Activated T-helper 1 cell treated with anti-CD3 and anti-CD28 coated beads, Interleukin-2, amount 50 U/mL, for 16 hours (primary cell): ENCODE measurements around the gene RALB.
"Not testable (repeated sequence)": the region's sequence is repeated elsewhere in the genome, so short reads cannot be mapped to it uniquely, and the experiment has no call there.

ENCODE experiments used
- DNase-seq, 2 donors: peaks; one replicate each; pipeline ENCODE4 v3.0.0-alpha.2; 2020; ENCODE audit warnings: low read depth in 1 of 2, low spot score in 1 of 2

The RALB gene

GRCh38 chr2:120224735-120225548 lies 27.7 kb upstream of the RALB start:
- no peak for DNase-seq

DNA sequence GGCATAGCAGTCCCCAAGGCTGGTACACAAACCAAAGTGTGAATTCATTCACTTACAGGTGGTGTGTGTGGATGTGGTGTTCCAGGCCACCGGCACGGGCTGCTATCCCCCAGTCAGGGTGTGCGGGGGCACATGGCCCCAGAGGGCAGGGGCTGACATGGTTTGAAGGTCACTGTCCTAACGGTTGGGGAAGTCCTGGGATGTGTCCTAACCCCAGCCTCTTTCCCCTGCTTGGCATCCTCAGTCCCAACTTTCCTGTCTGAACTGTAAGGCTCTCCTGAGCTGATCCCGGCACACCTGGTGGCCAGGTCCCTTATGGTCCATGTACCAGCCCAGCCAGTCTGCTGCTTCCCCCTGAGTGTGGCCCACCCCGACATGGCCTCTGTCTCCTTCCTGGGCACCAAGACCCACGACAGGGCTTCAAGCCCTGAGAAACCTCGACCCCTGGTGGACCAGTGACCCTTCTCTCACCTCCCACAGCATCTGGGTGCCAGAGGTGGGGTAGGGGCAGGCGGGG lies 27.0 kb upstream of the RALB start:
- DNase-seq, result no peak

- DNase-seq, result no peak
Measured at GRCh38 chr2:120226316-120226715, 26.3 kb upstream of the RALB start.

GRCh38 chr2:120227111-120227991 lies 25.3 kb upstream of the RALB start:
- no peak for DNase-seq

DNA sequence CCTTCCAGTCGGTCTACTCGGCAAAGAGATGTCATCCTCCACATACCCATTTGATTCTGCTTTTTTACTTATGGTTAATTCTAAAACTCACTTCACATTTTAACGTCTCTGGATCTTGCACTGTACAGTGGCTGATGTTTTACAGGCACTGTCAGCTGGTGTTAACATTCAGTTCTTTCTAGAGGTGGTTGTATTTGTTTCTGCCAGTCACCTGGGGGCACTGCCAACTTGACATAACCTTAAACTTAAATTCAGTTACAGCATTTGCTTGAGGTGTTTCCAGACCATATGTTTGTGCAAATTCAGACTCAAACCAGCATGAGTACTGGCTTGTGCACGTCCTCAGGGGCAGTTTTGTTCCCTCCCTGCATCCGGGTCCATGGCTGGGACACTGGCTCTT lies 24.1 kb upstream of the RALB start:
- DNase-seq, result no peak

DNA sequence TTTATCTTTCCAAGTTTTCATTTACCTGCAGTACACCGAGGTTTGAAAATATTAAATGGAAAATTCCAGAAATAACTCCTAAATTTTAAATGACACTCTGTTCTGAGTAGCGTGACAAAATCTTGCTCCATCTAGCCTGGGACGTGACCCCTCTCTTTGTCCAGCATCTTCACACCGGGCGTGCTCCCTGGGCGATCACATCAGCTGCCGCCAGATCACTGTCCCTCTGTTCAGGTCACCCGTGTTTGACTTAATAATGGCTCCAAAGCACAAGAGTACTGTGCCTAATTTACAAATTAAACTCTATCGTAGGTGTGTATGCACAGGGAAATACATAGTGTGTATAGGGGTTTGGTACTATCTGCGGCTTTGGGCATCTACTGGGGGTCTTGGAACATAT lies 23.3 kb upstream of the RALB start:
- no peak for DNase-seq

DNA sequence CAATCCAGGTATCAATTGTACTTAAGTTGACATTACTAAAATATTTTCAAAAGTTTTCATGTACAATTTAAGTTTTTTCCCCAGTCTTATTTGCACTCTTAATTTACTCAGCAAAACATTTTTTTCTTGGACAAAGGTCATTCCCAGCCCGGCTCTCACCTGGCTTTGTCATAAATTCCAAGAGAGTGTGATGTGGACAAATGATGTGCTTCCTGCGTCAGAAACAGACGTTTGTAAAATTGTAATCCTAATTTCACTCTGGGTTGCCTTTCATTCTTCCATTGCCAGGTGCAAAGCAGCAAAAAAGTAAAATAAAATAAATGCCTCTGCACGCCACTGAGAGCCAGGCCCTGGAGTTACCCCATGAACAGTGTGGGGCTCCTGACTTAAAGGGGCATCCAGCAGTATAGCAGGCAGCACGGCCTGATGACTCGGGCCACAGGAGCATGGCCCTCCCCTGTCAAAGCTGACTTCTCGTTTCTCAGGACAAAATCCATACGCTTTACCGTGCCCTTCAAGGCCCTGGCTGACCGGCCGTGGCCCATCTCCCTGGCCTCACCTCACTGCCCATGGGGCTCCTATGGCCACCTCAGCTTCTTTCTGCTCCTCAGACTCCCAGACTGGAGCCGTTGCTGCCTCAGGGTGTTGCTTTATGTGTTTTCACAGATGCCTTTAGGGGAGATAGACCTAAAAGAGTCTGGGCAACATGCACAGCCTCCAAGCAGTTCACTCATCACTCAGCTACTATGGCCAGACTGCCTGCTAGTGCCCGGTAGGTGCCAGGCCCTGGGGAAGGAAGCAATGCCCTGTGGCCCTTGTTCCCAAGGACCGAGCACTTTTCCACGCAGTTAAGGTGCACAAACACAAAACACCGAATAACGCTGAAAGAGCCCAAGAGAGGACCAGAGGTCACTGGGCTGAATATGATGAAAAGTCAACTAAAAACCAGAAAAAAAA lies 21.9 kb upstream of the RALB start:
- no peak for DNase-seq

DNA sequence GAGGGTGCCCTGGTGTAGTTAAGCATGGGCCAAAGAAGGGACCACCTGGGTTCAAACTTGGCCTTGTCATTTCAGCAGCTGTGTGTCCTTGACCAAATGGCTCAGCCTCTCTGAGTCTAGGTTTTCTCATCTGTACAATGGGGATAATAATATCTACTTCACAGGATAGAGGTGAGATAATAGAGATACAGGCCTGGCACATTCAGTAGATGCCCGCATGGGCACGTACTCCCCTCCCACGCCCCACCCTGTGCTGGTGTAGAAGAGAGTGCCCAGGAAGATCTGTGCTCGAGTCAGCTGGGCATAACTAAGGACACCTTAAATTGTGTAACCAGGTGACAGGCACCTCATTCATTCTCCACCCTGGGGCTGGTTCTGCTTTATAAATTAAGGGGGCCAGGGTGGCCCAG lies 21.1 kb upstream of the RALB start:
- no peak for DNase-seq

- peak in 1 of 2 donors; percentile 54 for DNase-seq
Measured at GRCh38 chr2:120231974-120232635, 20.5 kb upstream of the RALB start.

DNA sequence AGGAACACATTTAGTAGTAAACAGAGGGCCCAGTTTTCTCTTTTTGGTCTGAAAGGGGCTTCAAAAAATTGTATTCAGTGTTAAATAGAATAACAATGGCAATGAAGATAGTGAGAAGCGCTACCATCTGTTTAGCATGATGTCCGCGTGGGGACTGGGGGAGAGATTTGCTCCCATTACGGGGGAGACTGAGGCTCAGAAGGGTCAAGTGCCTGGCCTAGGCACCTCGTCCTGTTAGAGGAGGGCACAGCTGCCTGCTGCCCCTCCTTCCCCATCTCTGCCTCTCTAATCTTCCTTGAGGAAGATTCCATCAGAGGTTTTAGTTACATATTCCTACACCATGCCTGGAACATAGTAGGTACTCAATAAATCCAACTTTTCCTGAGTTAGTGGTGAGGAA lies 19.4 kb upstream of the RALB start:
- DNase-seq, result no peak

GRCh38 chr2:120235158-120235557 lies 17.5 kb upstream of the RALB start:
- DNase-seq, result not testable (repeated sequence)

GRCh38 chr2:120235681-120236080 lies 17.0 kb upstream of the RALB start:
- DNase-seq, result no peak

GRCh38 chr2:120236316-120236715 lies 16.3 kb upstream of the RALB start:
- DNase-seq, result no peak

- DNase-seq, result no peak
Measured at GRCh38 chr2:120236791-120237190, 15.9 kb upstream of the RALB start.

- DNase-seq, result no peak
Measured at GRCh38 chr2:120237491-120237902, 15.2 kb upstream of the RALB start.

DNA sequence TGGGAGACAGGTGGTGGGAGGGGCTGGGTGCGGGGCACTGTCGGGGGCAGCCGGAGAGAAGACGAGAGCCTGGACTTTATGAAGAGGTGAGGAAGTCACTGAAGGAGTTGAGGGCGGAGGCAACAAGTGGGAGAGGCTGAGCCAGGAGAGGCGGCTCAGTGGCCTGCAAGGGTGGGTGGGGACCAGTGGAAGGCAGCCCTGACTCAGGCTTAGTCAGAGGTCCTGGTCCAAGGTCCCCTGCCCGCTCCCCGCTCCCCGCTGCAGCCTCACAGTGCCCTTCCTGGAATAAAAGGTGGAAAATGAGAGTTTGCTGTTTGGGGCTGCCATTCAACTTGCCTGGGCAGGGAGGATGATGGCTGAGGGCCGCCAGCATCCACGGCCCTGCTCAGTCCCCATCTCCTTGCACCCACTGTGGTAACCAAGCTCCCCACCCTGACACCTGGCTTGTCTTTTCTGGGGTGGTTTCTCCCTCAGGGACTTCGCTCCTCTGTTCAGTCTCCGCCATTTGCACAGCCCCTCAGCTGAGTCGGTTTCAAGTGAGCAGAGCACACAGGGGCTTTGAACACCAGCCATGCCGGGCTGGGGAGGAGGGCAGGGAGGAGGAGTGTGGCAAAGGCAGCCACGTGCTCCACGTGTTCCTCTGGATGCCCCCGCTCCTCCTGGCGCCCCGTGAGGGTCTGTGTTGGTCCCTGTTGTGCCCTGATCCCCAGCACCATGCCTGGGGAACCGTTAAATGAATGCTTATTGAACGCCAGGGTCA lies 13.7 kb upstream of the RALB start:
- DNase-seq, result no peak

GRCh38 chr2:120239488-120240287 lies 13.0 kb upstream of the RALB start:
- DNase-seq, result no peak

- no peak for DNase-seq
Measured at GRCh38 chr2:120240901-120241429, 11.7 kb upstream of the RALB start.

DNA sequence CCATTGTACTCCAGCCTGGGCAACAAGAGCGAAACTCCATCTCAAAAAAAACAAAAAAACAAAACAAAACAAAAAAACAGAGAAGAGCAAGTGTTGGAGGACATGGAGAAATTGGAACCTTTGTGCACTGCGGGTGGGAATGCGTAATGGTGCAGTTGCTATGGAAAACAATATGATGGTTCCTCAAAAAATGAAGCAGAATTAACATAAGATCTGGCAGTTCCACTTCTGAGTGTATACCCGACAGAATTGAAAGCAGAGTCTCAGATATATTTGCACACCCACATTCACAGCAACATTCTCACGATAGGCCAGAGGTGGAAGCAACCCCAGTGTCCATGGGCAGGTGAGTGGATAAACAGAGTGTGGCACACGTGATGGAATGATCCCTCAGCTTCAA lies 11.0 kb upstream of the RALB start:
- no peak for DNase-seq
